Trophoblast cell (in vitro differentiated cells and primary cell): Measurements from ENCODE around the gene DLGAP1.

Source experiments
- DNase-seq, 2 donors: peaks; one replicate each; pipeline ENCODE4 v3.0.0-alpha.2; 2016
- H2AFZ ChIP-seq: 2 replicates; pipeline ENCODE4 v1.6.1; 2013; ENCODE audit warnings: low read length, moderate library complexity, mild to moderate bottlenecking; ENCODE audit not compliant: insufficient read depth, poor library complexity
- H2AK5ac ChIP-seq: 2 replicates; pipeline ENCODE4 v1.6.1; 2013; ENCODE audit warnings: mild to moderate bottlenecking, low read length
- H2BK120ac ChIP-seq: 2 replicates; pipeline ENCODE4 v1.6.1; 2013; ENCODE audit warnings: low read length, mild to moderate bottlenecking, moderate library complexity; ENCODE audit not compliant: insufficient read depth, poor library complexity
- H2BK12ac ChIP-seq: 2 replicates; pipeline ENCODE4 v1.6.1; 2013; ENCODE audit warnings: mild to moderate bottlenecking, low read length, moderate library complexity
- H2BK5ac ChIP-seq: 2 replicates; pipeline ENCODE4 v1.6.1; 2013; ENCODE audit warnings: low read length, low read depth, moderate library complexity, mild to moderate bottlenecking; ENCODE audit not compliant: poor library complexity
- H3K14ac ChIP-seq: 2 replicates; pipeline ENCODE4 v1.6.1; 2013; ENCODE audit warnings: mild to moderate bottlenecking, low read length
- H3K18ac ChIP-seq: 2 replicates; pipeline ENCODE4 v1.6.1; 2013; ENCODE audit warnings: mild to moderate bottlenecking, low read length
- H3K23ac ChIP-seq: 2 replicates; pipeline ENCODE4 v1.6.1; 2013; ENCODE audit warnings: low read length
- H3K27ac ChIP-seq: 2 replicates; pipeline ENCODE4 v1.5.1; 2013; ENCODE audit warnings: low read depth, mild to moderate bottlenecking, inconsistent platforms, low read length, moderate library complexity
- H3K27me3 ChIP-seq: 2 replicates; pipeline ENCODE4 v1.6.1; 2013; ENCODE audit warnings: inconsistent platforms, mild to moderate bottlenecking, low read length, moderate library complexity; ENCODE audit not compliant: insufficient read depth
- H3K36me3 ChIP-seq, 2 experiments: 1 replicate in 1 of 2; 2 replicates in 1 of 2; pipeline ENCODE4 v1.6.1; 2013; ENCODE audit warnings: low read length in 2 of 2, mild to moderate bottlenecking in 2 of 2, moderate library complexity in 1 of 2; ENCODE audit not compliant: insufficient read depth in 2 of 2, control insufficient read depth in 1 of 2
- H3K4ac ChIP-seq: 2 replicates; pipeline ENCODE4 v1.6.1; 2013; ENCODE audit warnings: low read depth, mild to moderate bottlenecking, low read length, moderate library complexity
- H3K4me1 ChIP-seq, 2 experiments: 1 replicate in 1 of 2; 2 replicates in 1 of 2; pipeline ENCODE4 v1.6.1; 2013; ENCODE audit warnings: low read length in 2 of 2, mild to moderate bottlenecking in 2 of 2, moderate library complexity in 1 of 2; ENCODE audit not compliant: insufficient read depth in 2 of 2, control insufficient read depth in 1 of 2
- H3K4me2 ChIP-seq: 2 replicates; pipeline ENCODE4 v1.6.1; 2013; ENCODE audit warnings: inconsistent platforms, mild to moderate bottlenecking, low read length, moderate library complexity
- H3K4me3 ChIP-seq: 2 replicates; pipeline ENCODE4 v1.5.1; 2013; ENCODE audit warnings: mild to moderate bottlenecking, low read depth, low read length, inconsistent platforms
- H3K79me1 ChIP-seq: one replicate; pipeline ENCODE4 v1.6.1; 2013; ENCODE audit warnings: low read length
- H3K79me2 ChIP-seq: 2 replicates; pipeline ENCODE4 v1.6.1; 2013; ENCODE audit warnings: low read length, mild to moderate bottlenecking; ENCODE audit not compliant: control insufficient read depth, insufficient read depth, poor library complexity
- H3K9ac ChIP-seq: 2 replicates; pipeline ENCODE4 v1.6.1; 2013; ENCODE audit warnings: mild to moderate bottlenecking, low read length
- H3K9me3 ChIP-seq: 2 replicates; pipeline ENCODE4 v1.6.1; 2013; ENCODE audit warnings: low read depth, mild to moderate bottlenecking, control low read depth, inconsistent platforms, low read length; ENCODE audit not compliant: insufficient read depth
- H4K12ac ChIP-seq: 2 replicates; pipeline ENCODE4 v1.6.1; 2013; ENCODE audit warnings: low read depth, mild to moderate bottlenecking, low read length, moderate library complexity
- H4K8ac ChIP-seq: 2 replicates; pipeline ENCODE4 v1.6.1; 2013; ENCODE audit warnings: low read depth, mild to moderate bottlenecking, low read length, moderate library complexity
- H4K91ac ChIP-seq: one replicate; pipeline ENCODE4 v1.6.1; 2013; ENCODE audit warnings: low read depth, mild to moderate bottlenecking, low read length, moderate library complexity
- whole genome bisulfite sequencing: extraction: QIAGEN DNeasy Blood & Tissue Kit; methylation state at CpG from one replicate; pipeline ENCODE4 v1.1.7; 2013; ENCODE audit warnings: missing lambda C conversion rate; ENCODE audit not compliant: insufficient read length, insufficient coverage; ENCODE audit errors: extremely low coverage; 5-methylcytosine and 5-hydroxymethylcytosine counted together

DLGAP1 gene

DNA sequence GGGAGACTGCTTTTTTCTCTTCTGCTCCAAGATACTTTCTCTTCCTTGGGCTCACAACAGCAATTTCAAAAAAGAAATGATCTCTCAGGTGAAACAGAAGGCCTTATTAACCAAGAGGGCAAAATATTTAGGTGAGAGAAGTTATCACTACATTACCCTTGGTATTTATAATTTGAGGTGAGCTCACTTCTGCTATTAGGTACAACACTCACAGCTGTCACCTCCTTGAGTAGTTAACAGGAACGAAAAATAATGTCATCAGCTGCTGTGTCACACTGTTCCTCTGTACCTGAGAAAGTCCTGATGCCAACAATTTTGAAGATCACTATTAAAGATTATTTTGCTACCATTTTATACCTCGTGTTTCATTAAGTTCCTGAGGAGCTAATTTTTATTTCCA is 205.0 kb downstream of the DLGAP1 start:
- Histone ChIP-seq H3K4me2 (no peak overlapping the region), H2AFZ (no peak overlapping the region), H3K23ac (no peak overlapping the region), H3K18ac (no peak overlapping the region), H2BK5ac (no peak overlapping the region), H3K79me2 (no peaks in the 10 kb centered on the region), H3K14ac (no peak overlapping the region), H3K4me1 (no peaks in the 10 kb centered on the region), H2BK120ac (no peak overlapping the region), H3K27ac (no peak overlapping the region), H3K4me3 (no peak overlapping the region), H3K4ac (no peak overlapping the region), H4K12ac (no peak overlapping the region), H2AK5ac (no peak overlapping the region), H3K27me3 (no peaks in the 10 kb centered on the region), H3K36me3 (no peaks in the 10 kb centered on the region), H3K9ac (no peak overlapping the region), H3K9me3 (peaks cover 2% of the 10 kb centered on the region), H2BK12ac (no peak overlapping the region), H4K8ac (no peak overlapping the region), H3K79me1 (no peaks in the 10 kb centered on the region), H4K91ac (no peak overlapping the region)
- no CpG with 5 or more reads among the region's 2 CpGs for WGBS
- DNase-seq: no peak

DNA sequence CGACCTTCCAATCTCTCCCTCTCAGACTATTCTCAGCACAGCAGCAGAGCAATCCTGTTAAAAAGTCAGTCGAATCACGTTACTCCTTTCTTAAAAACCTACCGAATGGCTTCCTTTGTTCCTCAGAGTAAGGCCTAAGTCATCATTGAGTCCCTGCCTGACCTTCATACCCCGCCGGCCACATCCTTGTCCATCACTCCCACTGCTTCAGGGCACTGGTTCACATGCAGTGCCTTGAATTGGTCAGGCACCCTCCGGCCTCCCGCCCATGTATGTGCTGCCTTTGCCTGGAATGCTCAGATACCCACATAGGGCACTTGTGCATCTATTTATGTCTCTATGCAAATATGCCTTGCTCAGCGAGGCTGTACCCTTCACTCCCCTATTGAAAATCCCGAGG is 206.4 kb downstream of the DLGAP1 start:
- Histone ChIP-seq H3K9me3 (peaks cover 2% of the 10 kb centered on the region), H4K12ac (no peak overlapping the region), H3K36me3 (no peaks in the 10 kb centered on the region), H3K27me3 (no peaks in the 10 kb centered on the region), H4K91ac (no peak overlapping the region), H3K79me1 (no peaks in the 10 kb centered on the region), H3K23ac (no peak overlapping the region), H3K4me3 (no peak overlapping the region), H3K18ac (no peak overlapping the region), H2BK5ac (no peak overlapping the region), H2AK5ac (no peak overlapping the region), H3K4me2 (no peak overlapping the region), H2BK12ac (no peak overlapping the region), H2AFZ (no peak overlapping the region), H3K4me1 (no peaks in the 10 kb centered on the region), H3K27ac (no peak overlapping the region), H3K9ac (no peak overlapping the region), H4K8ac (no peak overlapping the region), H2BK120ac (no peak overlapping the region), H3K79me2 (no peaks in the 10 kb centered on the region), H3K4ac (no peak overlapping the region), H3K14ac (no peak overlapping the region)
- WGBS: no CpG with 5 or more reads among the region's 10 CpGs
- no peak for DNase-seq

DNA sequence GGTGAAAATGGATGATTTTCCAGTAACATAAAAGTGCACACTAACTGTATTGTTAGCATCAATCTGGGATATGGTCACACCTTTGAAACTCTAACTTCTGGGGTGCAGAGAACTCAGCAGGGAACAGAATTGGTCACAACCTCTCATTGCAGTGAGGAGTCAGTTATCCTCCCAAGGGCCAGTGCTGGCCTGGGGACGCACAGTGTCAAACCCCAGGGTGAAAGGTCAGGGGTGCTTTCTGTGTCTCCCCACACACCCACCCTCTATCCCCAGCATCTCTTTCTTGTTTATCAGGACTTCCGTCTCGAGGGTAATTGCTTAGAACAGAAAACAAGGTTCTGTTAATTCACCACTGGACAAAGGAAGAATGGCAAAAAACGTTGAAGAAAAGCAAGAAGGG is 208.7 kb downstream of the DLGAP1 start:
- Histone ChIP-seq H2BK120ac (no peak overlapping the region), H3K18ac (no peak overlapping the region), H2BK5ac (no peak overlapping the region), H3K4ac (no peak overlapping the region), H3K27me3 (no peaks in the 10 kb centered on the region), H3K9ac (no peak overlapping the region), H3K4me2 (no peak overlapping the region), H2AFZ (no peak overlapping the region), H4K91ac (no peak overlapping the region), H3K14ac (no peak overlapping the region), H3K27ac (no peak overlapping the region), H3K36me3 (no peaks in the 10 kb centered on the region), H2AK5ac (no peak overlapping the region), H4K12ac (no peak overlapping the region), H4K8ac (no peak overlapping the region), H3K4me1 (no peaks in the 10 kb centered on the region), H3K4me3 (no peak overlapping the region), H3K23ac (no peak overlapping the region), H3K9me3 (peaks cover 2% of the 10 kb centered on the region), H3K79me2 (no peaks in the 10 kb centered on the region), H3K79me1 (no peaks in the 10 kb centered on the region), H2BK12ac (no peak overlapping the region)
- no CpG with 5 or more reads among the region's 4 CpGs for WGBS
- DNase-seq: no peak

DNA sequence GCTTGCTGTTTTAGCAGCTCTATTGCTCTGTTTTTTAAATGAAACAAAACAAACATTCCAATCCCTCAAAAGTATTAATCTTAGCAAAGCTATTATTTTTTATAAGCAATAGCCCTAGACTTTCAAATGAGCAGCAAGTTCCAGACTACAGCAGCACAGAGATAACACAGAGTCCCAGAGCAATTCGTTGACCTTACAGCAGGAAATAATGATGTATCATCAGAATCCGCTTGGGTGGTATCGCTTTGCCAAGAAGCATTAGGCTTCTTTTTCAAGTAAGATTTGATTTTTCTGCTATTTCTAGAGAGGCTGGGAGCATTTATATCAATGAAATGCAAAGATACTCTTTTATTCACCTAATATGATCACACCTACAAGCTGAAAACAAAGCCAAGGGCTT is 209.7 kb downstream of the DLGAP1 start:
- H2BK5ac ChIP-seq: no peak overlapping the region
- no peak overlapping the region for H3K14ac ChIP-seq
- H3K4me1 ChIP-seq: no peaks in the 10 kb centered on the region
- no peak overlapping the region for H3K23ac ChIP-seq
- H3K18ac ChIP-seq: no peak overlapping the region
- H3K36me3 ChIP-seq: no peaks in the 10 kb centered on the region
- H3K27ac ChIP-seq: no peak overlapping the region
- H2AFZ ChIP-seq: no peak overlapping the region
- no peaks in the 10 kb centered on the region for H3K79me2 ChIP-seq
- H4K8ac ChIP-seq: no peak overlapping the region
- H4K12ac ChIP-seq: no peak overlapping the region
- DNase-seq: no peak
- H3K4me2 ChIP-seq: no peak overlapping the region
- H4K91ac ChIP-seq: no peak overlapping the region
- H2BK120ac ChIP-seq: no peak overlapping the region
- H3K79me1 ChIP-seq: no peaks in the 10 kb centered on the region
- H3K4me3 ChIP-seq: no peak overlapping the region
- no peak overlapping the region for H2BK12ac ChIP-seq
- no peak overlapping the region for H3K4ac ChIP-seq
- H2AK5ac ChIP-seq: no peak overlapping the region
- no CpG with 5 or more reads among the region's 3 CpGs for whole genome bisulfite sequencing
- H3K9me3 ChIP-seq: peaks cover 2% of the 10 kb centered on the region
- H3K9ac ChIP-seq: no peak overlapping the region
- H3K27me3 ChIP-seq: no peaks in the 10 kb centered on the region
